DOHH2 (cell line): Measurements from ENCODE around the gene LGR5.

Experiments used
- CTCF ChIP-seq: fragments of 200-600 bp; sonication (generic); IDR thresholded peaks from one replicate; pipeline ENCODE4 v1.5.1; 2014; ENCODE audit warnings: antibody characterized with exemption, mild to moderate bottlenecking, low read depth, low read length; ENCODE audit not compliant: poor library complexity, severe bottlenecking
- EZH2phosphoT487 ChIP-seq: fragments of 200-600 bp; sonication (generic); IDR thresholded peaks from 2 replicates; pipeline ENCODE4 v1.6.1; 2017; ENCODE audit warnings: borderline replicate concordance, mild to moderate bottlenecking, antibody characterized with exemption, low read length, moderate library complexity, mixed read lengths

GRCh38 chr12:71578694-71579258 lies 139.2 kb downstream of the LGR5 start:
- TF ChIP-seq CTCF (no peak), EZH2phosphoT487 (no peak)
